B cell (primary cell): Measurements from ENCODE around the gene RNF149. TPM values are rescaled to one million over a fixed set of nuclear protein-coding genes. Genes with fewer than 3 reads are reported as not detected.

ENCODE experiments used
- ATAC-seq: fragments of 200-7000 bp; cut with Tn5 transposase; one replicate; pipeline ENCODE4 v1.10.0; 2021; ENCODE audit warnings: low read depth, mild to moderate bottlenecking, moderate number of reproducible peaks, moderate library complexity
- CTCF ChIA-PET: fragments of 350-600 bp; sonication (Branson Sonifier 250); formaldehyde crosslinking; loops from one replicate; lab custom pipeline; 2021; ENCODE audit warnings: antibody characterized with exemption, inconsistent platforms; lab: Charles Lee
- POLR2A ChIA-PET: fragments of 350-600 bp; sonication (Branson Sonifier 250); formaldehyde crosslinking; loops from one replicate; lab custom pipeline; 2021; ENCODE audit warnings: antibody characterized with exemption; lab: Charles Lee
- DNase-seq: peaks from one replicate; pipeline ENCODE4 v3.0.0; 2013
- H2AFZ ChIP-seq: 2 replicates; pipeline ENCODE4 v1.6.1; 2012; ENCODE audit warnings: mild to moderate bottlenecking, low read depth, low read length; ENCODE audit not compliant: insufficient read depth, poor library complexity, severe bottlenecking
- H3K27ac ChIP-seq, 2 donors: 1 replicate in 1 of 2; 2 replicates in 1 of 2; pipeline ENCODE4 v1.5.1; 2012 to 2013; ENCODE audit warnings: low read length in 2 of 2, mild to moderate bottlenecking in 2 of 2, moderate library complexity in 1 of 2
- H3K27me3 ChIP-seq, 4 experiments: fragments of 200-600 bp in 1 of 4; sonication (generic) in 1 of 4; replicated peaks in 1 of 4; 1 replicate in 2 of 4; 2 replicates in 2 of 4; pipeline versions ENCODE4 v1.6.1 to v1.7.0; 2013 to 2016; ENCODE audit warnings: low read length in 3 of 4, mild to moderate bottlenecking in 2 of 4, mixed read lengths in 1 of 4, moderate library complexity in 1 of 4; ENCODE audit not compliant: insufficient read depth in 4 of 4, control insufficient read depth in 3 of 4; ENCODE audit errors: control extremely low read depth in 1 of 4
- H3K36me3 ChIP-seq, 2 experiments: replicated peaks in 1 of 2; 1 replicate in 1 of 2; 2 replicates in 1 of 2; pipeline versions ENCODE4 v1.6.1 to v1.7.1; 2013; ENCODE audit warnings: low read length in 1 of 2; ENCODE audit not compliant: insufficient read depth in 2 of 2, control insufficient read depth in 1 of 2; ENCODE audit errors: control extremely low read depth in 1 of 2, extremely low read depth in 1 of 2
- H3K4me1 ChIP-seq, 2 donors: fragments of 200-600 bp in 1 of 2; sonication (generic) in 1 of 2; 1 replicate in 1 of 2; 2 replicates in 1 of 2; pipeline versions ENCODE4 v1.5.1 to v1.6.1; 2013 to 2017; ENCODE audit warnings: low read length in 2 of 2; ENCODE audit not compliant: control insufficient read depth in 2 of 2, insufficient read depth in 2 of 2
- H3K4me2 ChIP-seq: replicated peaks from 2 replicates; pipeline ENCODE3; 2012; ENCODE audit warnings: mild to moderate bottlenecking, low read depth, low read length; ENCODE audit not compliant: poor library complexity, severe bottlenecking
- H3K4me3 ChIP-seq, 5 experiments: fragments of 200-600 bp in 1 of 5; sonication (generic) in 1 of 5; 1 replicate in 3 of 5; 2 replicates in 2 of 5; pipeline versions ENCODE4 v1.5.1 to v1.7.0; 2011 to 2016; ENCODE audit warnings: low read length in 4 of 5, mild to moderate bottlenecking in 4 of 5, low read depth in 2 of 5, control low read depth in 1 of 5, moderate library complexity in 1 of 5; ENCODE audit not compliant: insufficient read depth in 1 of 5; ENCODE audit errors: control extremely low read depth in 1 of 5, extremely low read depth in 1 of 5
- H3K79me2 ChIP-seq: fragments of 200-600 bp; sonication (generic); one replicate; pipeline ENCODE4 v1.6.0; 2016; ENCODE audit warnings: low read length; ENCODE audit not compliant: control insufficient read depth, insufficient read depth
- H3K9ac ChIP-seq: fragments of 200-600 bp; sonication (generic); 2 replicates; pipeline ENCODE4 v1.6.1; 2017; ENCODE audit warnings: mild to moderate bottlenecking, low read length, moderate library complexity
- H3K9me3 ChIP-seq, 3 donors: one replicate each; pipeline versions ENCODE4 v1.6.1 to v1.7.1; 2013; ENCODE audit warnings: low read length in 2 of 3; ENCODE audit not compliant: control insufficient read depth in 2 of 3, insufficient read depth in 1 of 3; ENCODE audit errors: control extremely low read depth in 1 of 3
- H4K20me1 ChIP-seq: 2 replicates; pipeline ENCODE4 v1.6.0; 2012; ENCODE audit warnings: mild to moderate bottlenecking, low read length; ENCODE audit not compliant: insufficient read depth, control insufficient read depth, poor library complexity, severe bottlenecking
- H3K27ac Mint-ChIP-seq: one replicate; pipeline ENCODE4 v1.8.0; 2021; ENCODE audit warnings: mixed read lengths
- H3K27me3 Mint-ChIP-seq: one replicate; pipeline ENCODE4 v1.8.0; 2021; ENCODE audit warnings: mixed read lengths
- H3K4me1 Mint-ChIP-seq: one replicate; pipeline ENCODE4 v1.8.0; 2021; ENCODE audit warnings: mixed read lengths
- H3K4me3 Mint-ChIP-seq: one replicate; pipeline ENCODE4 v1.8.0; 2021; ENCODE audit warnings: mixed read lengths
- H3K9me3 Mint-ChIP-seq: one replicate; pipeline ENCODE4 v1.8.0; 2022; ENCODE audit warnings: mixed read lengths; ENCODE audit not compliant: insufficient read depth
- CTCF ChIP-seq: fragments of 200-600 bp; IDR thresholded peaks from one replicate; pipeline ENCODE4 v1.8.0; 2022; ENCODE audit warnings: antibody characterized with exemption, mild to moderate bottlenecking
- EZH2 ChIP-seq: IDR thresholded peaks from 2 replicates; pipeline ENCODE4 v1.6.1; 2012; ENCODE audit warnings: borderline replicate concordance, low read depth, mild to moderate bottlenecking, moderate library complexity, low read length; ENCODE audit not compliant: insufficient read depth, poor library complexity, severe bottlenecking
- WGBS: methylation state at CpG from one replicate; pipeline ENCODE4 v1.1.5; 2013; ENCODE audit warnings: missing lambda C conversion rate; ENCODE audit not compliant: insufficient coverage; 5-methylcytosine and 5-hydroxymethylcytosine counted together
- intact Hi-C: fragments of 100-400 bp; cut with micrococcal nuclease; formaldehyde crosslinking; loops from one replicate; pipeline ENCODE4 v1.10.0; 2022
- polyA plus RNA-seq: library from polyadenylated mRNA; depleted of rRNA; stranded (reverse); fragments of >200 nt; gene quantifications from 2 replicates; pipeline ENCODE4 v1.2.3, GENCODE V29; 2012
- total RNA-seq, 2 donors: library from RNA; stranded (reverse); fragments of 120-200 nt in 1 of 2; gene quantifications; 1 replicate in 1 of 2; 2 replicates in 1 of 2; pipeline versions ENCODE4 v1.2.3 to v1.2.4, GENCODE V29; 2013 to 2022

RNF149 gene
- total and polyA plus RNA-seq, 2 donors (not counting 1 experiment from before 2014, with no cell fraction given), result 28.2 to 71.6 TPM

- Histone ChIP-seq H3K79me2 (peaks cover 44% of the 10 kb centered on the region), H3K27me3 (no peaks in the 10 kb centered on the region), H2AFZ (no peak overlapping the region), H3K27ac (no peak overlapping the region), H3K9ac (no peak overlapping the region), H4K20me1 (peaks cover 65% of the 10 kb centered on the region), H3K9me3 (no peaks in the 10 kb centered on the region), H3K4me2 (no peak overlapping the region), H3K36me3 (peaks cover 0 to 40% of the 10 kb centered on the region in 2 experiments), H3K4me3 (no peak overlapping the region), H3K4me1 (peaks cover 20 to 30% of the 10 kb centered on the region in 2 donors)
- Mint-ChIP-seq H3K27ac (no peak overlapping the region), H3K27me3 (no peaks in the 10 kb centered on the region), H3K9me3 (no peaks in the 10 kb centered on the region), H3K4me1 (peaks cover 45% of the 10 kb centered on the region), H3K4me3 (no peak overlapping the region)
- CTCF ChIA-PET, result no interaction called here
- 100% methylated on average over 1 of the region's 2 CpGs for WGBS
- intact Hi-C loops, result no loop called here
- POLR2A ChIA-PET, result no interaction called here
- DNase-seq (no peak), ATAC-seq (no peak)
- TF ChIP-seq CTCF (no peak), EZH2 (no peak)
These were observed 52.2 kb downstream of the RNF149 start for GRCh38 chr2:101256316-101256715.

- Mint-ChIP-seq H3K9me3 (no peaks in the 10 kb centered on the region), H3K4me1 (peaks cover 47% of the 10 kb centered on the region), H3K27me3 (no peaks in the 10 kb centered on the region), H3K4me3 (no peak overlapping the region), H3K27ac (no peak overlapping the region)
- no peak for TF ChIP-seq CTCF
- TF ChIP-seq EZH2, result no peak
- H3K4me3 ChIP-seq, result no peak overlapping the region
- DNase-seq, result no peak
- intact Hi-C loops, result no loop called here
- H3K27me3 ChIP-seq, result no peaks in the 10 kb centered on the region
- H3K4me2 ChIP-seq, result no peak overlapping the region
- WGBS, result 96% methylated on average over 3 of the region's 3 CpGs
- H4K20me1 ChIP-seq, result peaks cover 65% of the 10 kb centered on the region
- H2AFZ ChIP-seq, result no peak overlapping the region
- H3K9ac ChIP-seq, result no peak overlapping the region
- H3K4me1 ChIP-seq, result peaks cover 20 to 30% of the 10 kb centered on the region in 2 donors
- H3K9me3 ChIP-seq, result no peaks in the 10 kb centered on the region
- peaks cover 0 to 35% of the 10 kb centered on the region in 2 experiments for H3K36me3 ChIP-seq
- no peak for ATAC-seq
- H3K27ac ChIP-seq, result no peak overlapping the region
- POLR2A ChIA-PET, result no interaction called here
- H3K79me2 ChIP-seq, result peaks cover 44% of the 10 kb centered on the region
- CTCF ChIA-PET, result no interaction called here
These were observed 53.0 kb downstream of the RNF149 start for GRCh38 chr2:101255501-101255900.
